IPS DF 19.7 (cell line): ENCODE measurements around the gene FADS1.

ENCODE experiments used
- DNase-seq: peaks from one replicate; pipeline ENCODE4 v3.0.0-alpha.2; 2013; ENCODE audit warnings: low read depth, low spot score

FADS1 gene

DNA sequence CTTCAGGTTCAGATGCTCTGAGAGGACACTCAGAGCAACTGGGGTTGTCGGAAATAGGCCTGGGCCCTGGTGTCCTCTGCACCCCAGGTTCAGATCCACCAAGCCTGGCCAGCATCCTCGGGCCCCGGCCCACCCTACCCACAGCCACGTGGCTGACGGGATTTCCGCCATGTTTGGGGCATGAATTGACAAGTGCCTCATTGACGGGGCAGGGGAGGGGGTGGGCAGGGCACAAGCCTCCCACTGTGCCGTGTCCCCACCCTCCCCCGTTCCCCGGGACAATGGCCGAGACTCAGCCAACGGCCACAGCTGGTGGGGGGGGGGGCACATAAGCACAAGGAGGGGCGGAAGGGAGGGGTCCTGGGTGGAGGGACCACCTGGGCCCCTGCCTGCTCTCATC is 55.9 kb downstream of the FADS1 start:
- no peak for DNase-seq

DNA sequence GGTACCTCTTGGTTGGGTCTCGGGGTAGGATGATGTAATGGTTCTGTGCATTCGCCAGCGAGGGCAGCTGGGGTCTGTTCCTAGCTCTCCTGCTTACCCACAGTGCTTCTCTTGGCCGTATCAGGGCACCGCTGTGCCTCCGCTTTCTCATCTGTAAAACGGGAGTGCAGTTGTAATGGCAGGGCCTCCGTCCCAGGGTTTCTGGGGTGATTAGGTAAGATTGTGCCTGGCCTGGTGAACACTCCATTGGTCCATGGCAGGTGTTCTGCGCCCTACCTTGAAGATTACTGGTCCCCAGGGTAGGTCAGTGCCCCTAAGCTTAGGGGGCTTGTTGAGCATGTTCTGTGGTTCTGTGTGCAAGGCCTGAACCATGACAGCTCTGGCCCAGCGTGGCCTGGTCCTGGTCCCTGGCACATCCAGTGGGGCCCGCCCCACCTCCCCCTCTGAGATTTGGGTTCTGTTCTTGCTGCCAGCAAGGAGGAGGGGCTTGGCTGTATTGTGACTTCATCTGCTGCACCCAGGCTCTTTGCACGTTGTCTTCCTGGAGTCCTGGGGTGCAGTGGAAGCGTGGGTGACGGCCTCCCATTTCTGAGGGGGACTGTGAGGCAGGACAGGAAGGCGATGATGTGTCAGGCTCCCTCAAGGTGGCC is 59.5 kb downstream of the FADS1 start:
- no peak for DNase-seq

DNA sequence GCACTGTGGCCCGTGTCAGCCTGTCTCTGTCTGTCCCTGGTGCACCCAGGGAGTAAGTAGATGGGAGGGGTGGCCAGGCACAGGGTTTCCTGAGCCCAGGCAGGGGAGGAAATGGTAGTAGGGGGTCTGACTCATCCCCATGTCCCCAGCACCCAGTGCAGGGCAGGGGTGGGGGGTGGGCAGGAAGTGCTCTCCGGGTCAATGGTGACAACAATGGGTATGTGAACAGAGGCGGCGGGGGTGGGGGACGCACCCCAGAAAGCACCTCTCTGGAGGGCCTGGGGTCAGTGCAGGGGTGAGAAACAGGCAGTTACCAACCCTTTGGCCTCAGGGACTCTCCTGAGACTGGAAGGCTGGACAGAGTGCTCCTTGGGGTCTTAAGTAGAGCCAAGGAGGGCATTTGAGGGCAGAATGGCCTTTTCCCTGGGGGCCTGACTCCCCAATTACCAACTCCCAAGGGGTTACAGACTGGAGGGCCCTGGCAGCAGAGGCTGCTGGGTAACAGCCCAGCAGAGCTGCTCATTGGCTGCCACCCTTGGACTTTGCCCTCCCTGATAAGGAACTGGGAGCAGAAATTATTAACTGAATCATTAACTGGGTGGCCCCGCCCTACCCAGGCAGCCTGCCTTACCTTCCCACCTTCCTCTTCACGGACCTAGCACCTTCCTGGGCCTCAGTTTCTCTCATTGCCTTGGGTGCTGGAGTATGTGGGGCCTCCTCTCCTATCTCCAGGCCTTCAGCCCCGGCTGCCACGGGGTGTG is 60.2 kb downstream of the FADS1 start:
- DNase-seq, result no peak

DNA sequence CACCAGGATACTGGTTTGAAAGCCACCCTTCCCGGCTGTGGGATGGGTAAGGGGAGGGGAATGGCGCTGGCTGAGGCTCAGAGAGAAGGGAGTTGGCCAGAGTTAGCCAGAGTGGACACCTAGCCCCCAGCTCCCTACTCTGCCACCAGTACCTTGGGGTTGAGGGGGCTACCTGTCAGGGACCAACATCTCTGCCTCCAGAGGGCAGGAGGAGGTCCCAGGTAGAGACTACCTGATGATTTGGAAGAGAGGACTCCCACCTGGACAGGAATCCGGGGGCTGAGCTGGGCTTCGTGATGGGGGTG is 60.7 kb downstream of the FADS1 start:
- no peak for DNase-seq

DNA sequence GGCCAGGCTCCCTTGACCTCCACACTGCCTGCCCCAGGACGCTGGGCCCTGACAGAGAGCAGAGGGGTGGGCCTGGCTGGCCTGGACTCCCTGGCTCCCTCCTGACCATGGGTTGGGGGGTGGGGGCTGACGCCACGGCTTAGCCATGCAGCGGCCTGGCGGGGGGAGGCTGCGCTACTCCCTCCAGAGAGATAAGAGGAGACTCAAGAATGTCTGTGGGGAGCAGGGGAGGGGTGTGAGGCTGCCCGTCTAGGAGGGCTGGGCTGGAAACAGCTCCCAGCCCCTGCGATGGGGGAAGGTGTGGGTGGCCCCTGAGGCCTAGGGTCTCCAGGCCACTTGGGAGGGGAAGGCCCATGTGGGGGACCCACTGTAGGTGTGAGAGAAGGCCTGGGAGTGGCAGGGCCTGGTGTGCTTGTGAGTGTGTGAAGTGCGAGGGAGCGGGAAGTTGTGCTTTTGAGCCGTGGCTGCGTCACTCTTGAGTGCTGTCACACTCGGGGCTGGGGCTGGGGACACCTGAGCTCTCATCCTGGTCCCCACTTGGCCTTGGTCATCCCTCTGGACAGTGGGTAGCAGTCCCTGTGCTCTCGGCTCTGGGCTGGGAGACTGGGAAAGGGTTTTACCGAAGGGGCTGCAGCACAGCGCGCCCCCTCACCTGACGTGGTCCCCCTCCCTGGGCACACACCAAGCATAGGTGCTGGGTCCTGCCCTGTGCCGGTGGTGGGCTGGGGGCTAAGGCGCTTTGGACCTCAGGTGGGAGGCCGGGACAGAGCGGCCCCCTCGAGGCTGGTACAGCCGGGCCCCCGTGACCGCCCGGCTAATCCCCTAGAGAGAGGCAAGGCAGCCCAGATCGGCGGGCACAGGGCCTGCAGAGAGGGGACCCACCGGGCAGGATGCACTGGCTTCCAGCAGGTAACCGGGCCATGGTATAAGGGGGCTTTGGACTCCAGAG is 62.0 kb downstream of the FADS1 start:
- no peak for DNase-seq

DNA sequence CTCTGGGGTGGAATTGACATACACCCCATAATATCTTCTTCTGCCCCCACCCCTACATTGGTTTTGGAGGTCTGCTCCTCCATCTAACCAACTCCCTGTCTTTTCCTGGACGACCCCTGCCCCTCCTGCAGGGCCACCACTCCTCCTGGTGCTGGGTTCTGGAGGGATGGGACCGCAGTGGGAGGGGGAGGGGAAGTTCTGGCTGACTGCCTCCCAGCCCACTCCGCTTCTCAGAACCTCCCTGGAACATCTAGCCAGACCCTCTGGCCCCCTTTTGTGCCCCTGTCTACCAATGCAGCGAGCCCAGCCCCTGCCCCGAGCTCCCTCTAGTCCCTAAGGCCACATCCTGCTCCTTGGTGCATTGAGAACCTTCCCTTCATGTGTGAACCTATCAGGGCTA is 63.1 kb downstream of the FADS1 start:
- no peak for DNase-seq

DNA sequence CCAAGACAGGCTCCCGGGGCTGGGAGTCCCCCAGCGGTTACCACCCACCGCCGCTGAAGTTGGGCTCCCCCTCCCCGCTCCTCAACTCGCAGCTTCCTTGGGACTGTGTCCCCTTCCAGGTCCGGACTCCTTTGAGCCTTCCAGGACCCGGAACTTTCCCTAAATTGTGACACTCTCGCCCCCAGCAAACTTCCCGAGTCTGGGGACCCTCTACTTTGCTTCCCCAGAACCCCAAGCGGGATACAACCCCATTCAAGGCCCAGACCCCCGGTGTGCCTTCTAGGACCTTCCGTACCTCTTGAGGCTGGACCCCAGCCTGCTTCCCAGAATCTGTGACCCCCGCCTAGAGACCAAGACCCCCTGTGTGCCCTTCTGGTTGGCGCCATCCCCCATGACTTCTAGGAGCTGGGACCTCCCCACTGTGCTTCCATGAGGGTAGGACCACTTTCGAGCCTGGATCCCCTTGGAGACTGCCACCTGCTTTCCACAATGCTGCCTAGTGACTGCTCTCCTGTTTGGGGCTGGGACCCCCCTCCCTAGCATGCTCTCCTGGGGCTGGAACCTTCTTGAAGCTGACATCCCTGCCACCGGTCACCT is 63.8 kb downstream of the FADS1 start:
- DNase-seq, result no peak

DNA sequence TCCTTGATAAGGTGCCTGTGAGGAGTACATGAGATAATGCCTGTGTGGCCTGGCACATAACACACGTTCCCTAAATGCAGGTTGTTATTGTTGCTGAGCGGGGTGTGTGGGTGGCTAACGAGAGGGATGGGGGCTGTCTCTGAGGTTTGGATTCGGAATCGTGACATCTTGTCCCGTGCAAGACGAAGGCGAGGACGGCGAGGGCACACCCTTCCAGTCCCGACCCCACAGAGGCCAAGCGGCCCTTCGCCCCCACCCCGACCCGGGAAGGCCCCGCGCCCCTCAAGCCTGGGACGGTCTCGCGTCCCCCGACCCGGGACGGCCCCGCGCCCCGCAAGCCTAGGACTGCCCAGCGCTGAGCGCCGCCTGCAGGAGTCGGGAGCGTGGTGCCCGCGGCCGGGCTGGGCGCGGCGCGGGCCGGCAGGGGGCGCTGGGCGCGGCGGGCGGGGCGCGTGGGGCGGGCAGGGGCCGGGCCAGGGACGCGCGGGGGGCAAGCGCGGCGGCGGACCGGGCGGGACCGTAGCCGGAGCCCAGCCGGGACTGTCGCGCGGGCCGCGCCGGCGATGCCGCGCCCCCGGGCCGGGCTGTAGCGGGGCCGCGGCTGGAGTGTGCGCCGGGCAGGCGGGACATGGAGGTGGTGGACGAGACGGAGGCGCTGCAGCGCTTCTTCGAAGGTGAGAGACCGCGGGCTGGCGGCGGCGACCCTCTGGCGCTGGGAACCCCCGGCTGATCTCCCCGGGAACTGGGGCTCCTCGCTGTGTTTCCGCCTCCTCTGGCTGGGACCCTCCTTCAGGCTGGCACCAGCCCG is 64.5 kb downstream of the FADS1 start, which contains the start of gene MYRF:
Gene MYRF, plus strand, starts transcription at position 520 of the 808 bp plus-strand sequence. Its CDS starts 109 bp downstream, at position 629.
- DNase-seq, result no peak

DNA sequence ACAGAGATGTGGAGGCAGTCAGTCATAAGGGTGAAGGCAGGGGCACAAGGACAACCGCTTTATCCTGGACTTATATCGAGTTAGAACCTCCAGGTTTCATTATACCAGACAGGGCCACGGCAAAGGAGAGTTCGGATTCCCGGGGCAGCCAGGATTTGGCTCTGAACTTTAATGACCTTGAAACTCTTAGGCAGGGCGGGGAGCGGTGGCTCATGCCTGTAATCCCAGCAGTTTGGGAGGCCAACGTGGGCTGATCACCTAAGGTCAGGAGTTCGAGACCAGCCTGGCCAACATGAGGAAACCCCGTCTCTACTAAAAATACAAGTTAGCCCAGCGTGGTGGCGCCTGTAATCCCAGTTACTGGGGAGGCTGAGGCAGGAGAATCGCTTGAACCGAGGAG is 65.4 kb downstream of the FADS1 start:
- DNase-seq, result no peak

DNA sequence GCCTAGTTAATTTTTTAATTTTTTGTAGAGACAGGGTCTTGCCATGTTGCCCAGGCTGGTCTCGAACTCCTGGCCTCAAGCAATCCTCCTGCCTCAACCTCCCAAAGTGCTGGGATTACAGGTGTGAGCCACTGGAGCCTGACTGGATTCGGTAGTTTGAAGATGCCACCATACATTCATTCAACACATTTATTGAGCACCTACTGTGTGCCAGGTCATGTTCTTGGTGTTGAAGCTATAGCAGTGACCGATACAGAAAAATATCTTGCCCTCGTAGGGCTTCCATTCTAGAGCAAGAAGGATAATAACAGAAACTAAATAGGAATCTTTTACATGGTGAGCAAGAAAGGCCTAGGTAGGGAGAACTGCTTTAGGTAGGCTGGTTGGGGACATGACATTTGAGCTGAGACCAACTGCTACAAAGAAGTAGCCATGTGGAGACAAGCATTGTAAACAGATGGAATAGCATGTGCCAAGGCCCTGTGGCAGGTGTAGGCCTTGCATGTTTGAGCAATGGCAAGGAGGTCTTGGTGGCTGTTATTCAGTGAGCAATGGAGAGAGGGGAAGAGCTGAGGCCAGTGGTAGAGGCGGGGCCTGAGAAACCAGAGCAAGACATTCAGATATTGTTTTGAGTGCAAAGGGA is 66.1 kb downstream of the FADS1 start:
- DNase-seq, result no peak
